Posterior cingulate gyrus (tissue), 11 donors: Measurements from ENCODE around the gene MBOAT7.
"Not testable (repeated sequence)": the region's sequence is repeated elsewhere in the genome, so short reads cannot be mapped to it uniquely, and the experiment has no call there.

Source experiments
- DNase-seq, 10 donors: peaks; one replicate each; pipeline versions ENCODE4 v3.0.0 to v3.0.0-alpha.2; 2020 to 2021; ENCODE audit warnings: mixed read lengths in 3 of 10
- intact Hi-C: fragments of 100-400 bp; cut with DNase I; formaldehyde crosslinking; loops from one replicate; pipeline ENCODE4 v1.15.1; 2023

The MBOAT7 gene

GRCh38 chr19:54191011-54191810 is 1.8 kb upstream of the MBOAT7 start, which contains the start of gene TSEN34:
Gene TSEN34 (plus strand): TSS chr19:54191308. CDS start chr19:54191365, 57 bp downstream.
- peak; percentile 69 to 98 (median 80) for DNase-seq

GRCh38 chr19:54190503-54191010 is 1.2 kb upstream of the MBOAT7 start:
- intact Hi-C loops: no loop called here

More at GRCh38 chr19:54191011-54191810, 1.8 kb upstream of the MBOAT7 start, which contains the start of gene TSEN34:
- intact Hi-C loops: no loop called here

GRCh38 chr19:54189735-54190502 is 539 bp upstream of the MBOAT7 start:
- peak; percentile 99 to 100 (median 100) for DNase-seq
- intact Hi-C loops: loop anchor here (5.0 kb wide), 1 partner anchor 42 kb away; no protein-coding TSS in a partner anchor

More at GRCh38 chr19:54190503-54191010, 1.2 kb upstream of the MBOAT7 start:
- peak; percentile 99 to 100 (median 100) for DNase-seq

GRCh38 chr19:54188215-54188871 is 1.0 kb downstream of the MBOAT7 start:
- intact Hi-C loops: loop anchor here (5.0 kb wide), 1 partner anchor 44 kb away; no protein-coding TSS in a partner anchor
- peak in 2 of 10 donors; percentile 59 to 72 for DNase-seq

GRCh38 chr19:54186934-54187381 is 2.4 kb downstream of the MBOAT7 start:
- peak in 2 of 10 donors; percentile 61 to 72 for DNase-seq
- intact Hi-C loops: loop anchor here (5.0 kb wide), 1 partner anchor 45 kb away; no protein-coding TSS in a partner anchor

- DNase-seq: peak in 2 of 10 donors; percentile 39 to 47
- intact Hi-C loops: loop anchor here (5.0 kb wide), 1 partner anchor 46 kb away; no protein-coding TSS in a partner anchor
Observed at GRCh38 chr19:54186351-54186750, 3.0 kb downstream of the MBOAT7 start.

GRCh38 chr19:54183431-54183830 is 5.9 kb downstream of the MBOAT7 start:
- intact Hi-C loops: no loop called here
- DNase-seq: peak in 2 of 10 donors; percentile 62 to 73

- intact Hi-C loops, DNase-seq: not testable (repeated sequence)
Observed at GRCh38 chr19:54181894-54182293, 7.5 kb downstream of the MBOAT7 start.

- peak in 1 of 10 donors; percentile 73 for DNase-seq
Observed at GRCh38 chr19:54180691-54181091, 8.7 kb downstream of the MBOAT7 start.

GRCh38 chr19:54179921-54180461 is 9.4 kb downstream of the MBOAT7 start:
- peak in 9 of 10 donors; percentile 39 to 95 (median 64) for DNase-seq
- intact Hi-C loops: no loop called here

More at GRCh38 chr19:54180691-54181091, 8.7 kb downstream of the MBOAT7 start:
- intact Hi-C loops: no loop called here

- DNase-seq: no peak
- intact Hi-C loops: no loop called here
Observed at GRCh38 chr19:54179262-54179852, 10.0 kb downstream of the MBOAT7 start.

- intact Hi-C loops: no loop called here
Observed at GRCh38 chr19:54178581-54179261, 10.7 kb downstream of the MBOAT7 start.

GRCh38 chr19:54173951-54174834 is 15.2 kb downstream of the MBOAT7 start:
- intact Hi-C loops: no loop called here
- DNase-seq: peak in 1 of 10 donors; percentile 62

More at GRCh38 chr19:54178581-54179261, 10.7 kb downstream of the MBOAT7 start:
- peak in 8 of 10 donors; percentile 38 to 94 (median 59) for DNase-seq

GRCh38 chr19:54173359-54173699 is 16.1 kb downstream of the MBOAT7 start:
- intact Hi-C loops: no loop called here
- DNase-seq: peak in 1 of 10 donors; percentile 7

GRCh38 chr19:54172471-54173358 is 16.7 kb downstream of the MBOAT7 start, which contains the start of gene TMC4:
Gene TMC4 (minus strand): TSS chr19:54173160. CDS start chr19:54173117, 43 bp downstream.
- peak in 2 of 10 donors; percentile 53 to 57 for DNase-seq
- intact Hi-C loops: no loop called here

- DNase-seq: peak in 2 of 10 donors; percentile 31 to 46
- intact Hi-C loops: not testable (repeated sequence)
Observed at GRCh38 chr19:54171736-54172431, 17.5 kb downstream of the MBOAT7 start.
